Amniotic stem cell (primary cell): Measurements from ENCODE around the gene BTRC.
"Not testable (repeated sequence)": the region's sequence is repeated elsewhere in the genome, so short reads cannot be mapped to it uniquely, and the experiment has no call there.

Experiments
- DNase-seq: peaks from one replicate; lab custom pipeline; 2025; lab: John Stamatoyannopoulos, UW

BTRC gene

GRCh38 chr10:101353692-101354327, at the start of gene BTRC:
TSS of gene BTRC (plus strand) at chr10:101354165. CDS start at chr10:101354181, 16 bp downstream.
- DNase-seq = peak; percentile 99

- no peak for DNase-seq
Observed at GRCh38 chr10:101304316-101304715, 49.6 kb upstream of the BTRC start.

DNA sequence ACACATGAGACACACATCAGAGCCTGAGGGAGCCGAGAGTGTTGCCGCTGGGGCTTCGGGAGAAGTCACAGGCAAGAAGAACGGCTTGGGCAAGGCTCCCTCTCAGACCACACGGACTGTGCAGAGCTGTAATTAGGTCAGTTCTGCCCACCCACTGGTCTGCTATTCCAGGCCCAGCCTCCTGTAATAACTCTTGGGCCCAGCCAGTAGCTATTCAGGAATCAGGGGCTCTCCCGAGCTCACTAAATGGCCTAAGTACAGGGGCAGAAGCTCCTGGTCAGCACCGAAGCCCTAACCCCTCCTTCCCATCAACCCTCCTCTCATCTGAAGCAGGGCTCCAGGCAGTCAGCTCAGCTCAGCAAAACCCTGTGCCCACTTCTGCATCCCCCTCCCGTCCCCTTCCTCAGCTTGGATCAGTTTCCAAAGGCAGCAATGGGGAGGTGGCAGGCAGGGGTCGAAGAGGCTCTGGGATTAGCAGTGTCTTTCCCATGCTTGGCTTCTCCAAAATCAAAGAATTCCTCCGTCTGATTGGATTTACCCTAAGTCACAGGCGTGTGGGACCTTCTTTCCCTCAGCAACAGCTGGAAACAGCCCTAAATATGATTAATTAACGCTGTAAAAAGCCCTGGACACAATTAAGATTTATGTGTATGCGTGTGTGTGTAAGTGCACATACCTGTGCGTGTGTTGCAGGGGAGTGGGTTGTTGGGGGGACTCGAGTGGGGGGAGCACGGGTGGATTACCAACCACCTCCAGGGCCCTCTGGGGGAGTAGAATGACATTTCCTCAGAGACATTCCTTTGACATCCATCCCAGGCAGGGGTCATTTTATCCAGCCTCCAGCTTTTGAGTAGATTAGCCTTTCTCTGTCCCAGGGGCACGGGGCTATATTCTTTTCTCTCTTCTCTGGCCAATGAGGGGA, 48.4 kb upstream of the BTRC start:
- DNase-seq = no peak

GRCh38 chr10:101308051-101308450, 45.9 kb upstream of the BTRC start:
- no peak for DNase-seq

DNA sequence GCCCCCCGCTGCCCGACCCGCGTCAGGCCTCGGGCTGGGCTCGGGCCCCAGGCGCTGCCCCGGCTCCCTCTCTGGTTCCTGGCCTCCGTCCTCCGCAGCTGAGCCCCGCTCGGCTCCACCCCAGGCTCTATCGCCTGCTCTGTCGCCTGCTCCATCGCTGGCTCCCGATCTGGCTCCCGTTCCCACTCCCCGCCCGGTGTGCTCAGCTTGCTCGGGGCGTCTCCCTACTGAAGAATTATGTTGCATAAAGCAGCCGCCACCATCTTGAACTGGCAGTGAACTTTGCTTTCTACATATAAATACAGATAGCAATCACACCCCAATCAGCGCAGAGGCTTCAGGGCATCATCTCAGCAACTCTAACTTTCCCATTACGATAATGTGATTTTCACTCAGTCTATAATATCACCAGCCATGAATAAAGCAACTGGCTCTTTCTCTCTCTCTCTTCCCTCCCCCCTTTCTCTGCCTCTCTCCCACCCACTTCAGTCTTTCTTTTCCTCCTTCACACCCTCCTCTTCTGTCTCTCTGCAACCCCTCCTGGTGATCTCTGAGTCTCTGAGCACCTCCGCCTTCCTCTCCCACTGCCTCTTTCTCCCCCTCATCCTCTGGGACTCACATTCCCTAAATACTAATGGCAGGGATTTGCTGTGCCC, 43.3 kb upstream of the BTRC start:
- no peak for DNase-seq

DNA sequence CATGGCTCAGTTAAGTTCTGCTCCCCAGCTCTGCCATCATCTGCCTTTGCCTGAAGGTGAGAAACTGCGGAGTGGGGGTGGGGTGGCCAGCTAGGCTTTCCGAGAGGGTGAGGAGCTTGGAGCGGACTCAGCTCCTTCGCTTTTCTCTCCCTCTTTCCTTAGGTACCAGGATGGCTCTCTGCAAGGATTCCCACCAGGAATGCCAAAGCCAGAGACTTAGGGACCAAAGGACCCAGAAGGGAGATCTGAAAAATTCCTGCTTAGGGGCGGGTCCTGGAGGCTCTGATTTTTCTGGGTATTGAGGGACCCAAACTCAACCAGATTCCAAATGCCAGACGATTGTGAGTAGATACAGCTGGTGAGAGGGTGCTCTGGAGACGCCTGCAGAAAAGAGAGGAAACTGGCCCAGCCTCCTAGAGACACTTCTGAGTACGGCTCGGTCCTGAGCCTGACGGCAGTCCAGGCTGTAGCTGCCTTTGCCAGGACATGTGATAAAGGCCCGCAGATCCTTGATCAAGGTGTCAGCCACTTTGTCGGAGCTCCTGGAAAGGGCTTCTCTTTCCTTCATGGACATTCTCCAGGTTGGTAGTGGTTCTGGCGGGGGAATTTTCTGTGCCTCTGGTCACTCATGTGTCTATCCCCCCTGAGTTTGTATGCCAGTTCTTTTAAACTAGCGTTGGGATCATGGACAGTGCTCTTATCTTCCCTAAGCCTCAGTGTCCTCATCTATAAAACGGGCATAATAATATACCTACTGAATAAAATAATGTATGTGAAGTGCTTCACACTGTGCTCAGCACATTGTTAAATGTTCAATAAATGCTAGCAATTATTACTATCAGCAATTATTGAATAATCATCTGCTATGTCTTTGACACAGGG, 42.5 kb upstream of the BTRC start:
- no peak for DNase-seq

DNA sequence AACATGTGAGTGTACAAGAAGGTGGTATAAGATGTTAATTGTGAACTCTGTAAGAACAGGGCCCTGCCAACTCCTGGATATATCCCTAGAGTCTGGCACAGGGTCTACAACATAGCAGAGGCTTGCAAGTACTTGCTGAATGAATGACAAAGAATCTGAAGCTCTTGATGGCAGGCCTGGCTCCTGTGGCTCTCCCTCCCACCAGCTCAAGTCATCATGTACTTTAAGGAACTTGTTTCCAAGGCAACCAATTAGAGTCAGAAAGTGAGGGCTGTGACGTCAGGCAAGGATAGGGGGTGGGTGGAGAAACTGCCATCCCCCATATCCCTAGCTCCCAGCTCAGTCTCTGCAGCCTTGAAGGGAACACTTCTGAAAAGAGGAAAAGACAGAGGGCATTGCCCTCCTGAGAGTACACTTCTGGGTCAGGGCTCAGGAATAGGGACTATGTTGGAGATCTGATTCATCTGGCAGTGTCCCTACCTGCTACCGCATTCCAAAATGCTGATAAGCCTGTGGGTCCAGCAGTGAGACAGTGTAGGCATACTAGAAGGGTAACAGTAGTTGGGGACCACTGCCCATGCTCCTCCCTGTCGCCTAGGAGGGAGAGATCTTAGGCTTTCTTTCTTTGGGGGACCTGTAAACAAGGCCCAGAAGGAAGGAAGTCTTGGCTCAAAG, 34.6 kb upstream of the BTRC start:
- no peak for DNase-seq

- DNase-seq = no peak
Observed at GRCh38 chr10:101321073-101321472, 32.9 kb upstream of the BTRC start.

GRCh38 chr10:101322266-101323108, 31.5 kb upstream of the BTRC start:
- no peak for DNase-seq

GRCh38 chr10:101323495-101323894, 30.5 kb upstream of the BTRC start:
- DNase-seq = no peak

DNA sequence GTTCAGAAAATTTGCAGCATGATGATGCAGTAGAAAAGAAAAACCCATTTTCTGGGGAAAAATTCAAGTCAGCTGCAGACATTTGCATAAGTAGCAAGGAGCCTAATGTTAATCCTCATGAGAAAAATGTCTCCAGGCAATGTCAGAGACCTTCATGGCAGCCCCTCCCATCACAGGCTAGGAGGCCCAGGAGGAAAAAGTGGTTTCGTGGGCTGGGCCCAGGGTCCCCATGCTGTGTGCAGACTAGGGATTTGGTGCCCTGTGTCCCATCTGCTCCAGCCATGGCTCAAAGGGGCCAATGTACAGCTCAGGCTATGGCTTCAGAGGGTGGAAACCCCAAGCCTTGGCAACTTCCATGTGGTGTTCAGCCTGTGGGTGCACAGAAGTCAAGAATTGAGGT, 26.5 kb upstream of the BTRC start:
- DNase-seq = not testable (repeated sequence)

DNA sequence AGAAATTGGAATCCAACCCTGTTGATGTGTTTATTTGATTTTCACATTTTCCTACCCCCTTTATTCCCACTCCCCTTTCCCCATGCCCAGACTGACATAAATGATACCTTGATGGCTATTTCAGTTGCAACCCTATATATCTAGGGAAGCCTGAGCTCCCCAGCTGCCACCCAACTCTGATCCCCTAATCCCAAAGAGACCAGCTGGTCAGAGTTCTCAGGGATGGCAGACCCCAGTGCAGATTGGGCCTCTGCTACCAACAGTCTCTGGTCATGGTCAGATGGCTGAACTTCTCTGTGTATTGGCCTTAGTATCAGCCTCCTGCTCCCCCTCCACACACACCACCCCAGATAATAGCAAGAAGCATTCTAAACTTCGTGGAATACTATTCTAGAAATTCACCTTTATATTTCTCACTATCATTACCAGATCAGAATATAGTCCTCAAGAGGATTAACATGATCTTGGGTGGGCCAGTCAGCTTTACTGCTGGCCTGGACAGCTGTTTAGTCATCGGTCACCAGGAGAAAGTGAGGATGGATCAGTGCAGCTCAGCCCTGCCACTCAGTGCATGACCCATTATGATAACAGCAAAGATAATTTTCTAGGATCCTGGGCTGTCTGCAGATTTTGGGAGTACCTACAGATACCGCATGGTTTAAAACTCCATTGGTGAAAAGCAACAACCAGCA, 24.5 kb upstream of the BTRC start:
- DNase-seq = no peak

DNA sequence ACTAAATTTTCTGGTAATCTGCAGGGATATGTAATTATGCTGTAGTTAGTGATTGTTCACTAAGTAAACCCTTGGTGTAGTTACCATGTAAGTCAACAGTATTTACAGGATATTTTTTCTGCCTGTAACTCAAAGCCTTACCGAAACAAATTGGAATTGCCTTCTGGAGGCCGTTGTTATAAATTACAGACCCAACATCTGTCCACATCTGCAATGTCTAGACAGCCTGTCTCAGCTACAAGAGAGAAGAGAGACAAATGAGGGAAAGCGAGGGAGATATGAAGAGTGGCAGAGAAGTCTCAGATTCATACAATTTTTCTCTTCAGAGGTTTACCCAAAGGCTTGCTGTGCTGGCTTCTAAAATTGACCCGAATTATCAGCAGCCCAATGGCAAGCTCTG, 23.7 kb upstream of the BTRC start:
- no peak for DNase-seq

- DNase-seq = no peak
Observed at GRCh38 chr10:101330631-101331225, 23.2 kb upstream of the BTRC start.

- no peak for DNase-seq
Observed at GRCh38 chr10:101331956-101332355, 22.0 kb upstream of the BTRC start.

GRCh38 chr10:101334259-101334658, 19.7 kb upstream of the BTRC start:
- not testable (repeated sequence) for DNase-seq

DNA sequence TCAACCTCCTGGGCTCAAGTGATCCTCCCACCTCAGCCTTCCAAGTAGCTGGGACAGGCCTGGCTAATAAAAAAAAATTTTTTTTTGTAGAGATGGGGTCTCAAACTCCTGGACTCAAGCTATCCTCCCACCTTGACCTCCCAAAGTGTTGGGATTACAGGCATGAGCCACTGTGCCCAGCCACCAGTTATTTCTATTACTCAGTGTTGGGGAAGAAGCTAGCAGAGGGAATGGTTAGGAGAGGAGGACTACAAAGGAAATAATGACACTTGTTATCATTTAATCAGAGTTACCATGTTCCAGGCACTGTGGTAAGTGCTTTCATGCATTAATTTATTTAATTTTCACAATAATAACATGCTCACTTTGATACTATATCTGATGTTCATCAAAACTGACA, 17.6 kb upstream of the BTRC start:
- DNase-seq = no peak

DNA sequence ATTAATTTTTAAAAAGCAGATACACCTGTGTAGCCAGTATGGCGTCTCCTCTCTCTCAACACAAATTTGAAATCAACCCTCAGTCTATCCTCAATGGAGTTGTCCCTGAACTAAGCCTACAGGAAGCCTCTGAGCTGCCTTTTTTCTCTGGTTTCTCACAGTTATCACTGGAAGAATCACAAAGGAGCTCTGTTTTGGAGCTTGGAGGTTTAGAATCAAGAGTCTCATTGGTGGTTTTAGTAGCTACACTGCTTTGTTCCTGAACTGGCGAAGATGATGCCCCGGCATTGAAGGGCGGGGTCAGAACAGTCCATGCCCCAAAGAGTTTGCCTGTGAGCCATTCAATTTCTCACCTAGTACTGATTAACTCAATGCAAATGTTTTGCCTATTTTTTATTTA, 16.1 kb upstream of the BTRC start:
- DNase-seq = no peak

DNA sequence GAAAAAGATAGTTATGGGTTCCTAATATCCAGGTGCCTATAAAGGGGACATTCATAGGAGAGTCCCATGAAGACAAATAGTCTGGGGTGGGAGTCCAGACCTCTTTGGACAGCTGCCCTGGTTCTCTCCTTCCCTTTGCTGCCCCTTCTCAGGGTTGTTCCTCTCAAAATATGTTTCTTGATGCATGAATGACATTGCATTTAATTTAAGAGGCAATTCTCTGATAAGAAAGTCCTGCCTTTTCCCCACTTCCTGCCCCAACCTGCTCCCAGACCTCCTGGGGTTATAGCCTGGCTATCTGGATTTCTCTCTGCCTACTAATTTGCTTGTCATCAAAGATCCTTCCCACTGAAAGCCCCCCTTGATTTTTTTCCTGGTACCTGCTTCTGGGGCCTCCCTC, 12.5 kb upstream of the BTRC start:
- DNase-seq = no peak
